ENCODE measurements around the gene SLC16A12. TPM values are rescaled to one million over a fixed set of nuclear protein-coding genes. Genes with fewer than 3 reads are reported as not detected.

The SLC16A12 gene
- total and polyA plus RNA-seq, 2 experiments from 2014 or later = 5.7 to 5.9 TPM

DNA sequence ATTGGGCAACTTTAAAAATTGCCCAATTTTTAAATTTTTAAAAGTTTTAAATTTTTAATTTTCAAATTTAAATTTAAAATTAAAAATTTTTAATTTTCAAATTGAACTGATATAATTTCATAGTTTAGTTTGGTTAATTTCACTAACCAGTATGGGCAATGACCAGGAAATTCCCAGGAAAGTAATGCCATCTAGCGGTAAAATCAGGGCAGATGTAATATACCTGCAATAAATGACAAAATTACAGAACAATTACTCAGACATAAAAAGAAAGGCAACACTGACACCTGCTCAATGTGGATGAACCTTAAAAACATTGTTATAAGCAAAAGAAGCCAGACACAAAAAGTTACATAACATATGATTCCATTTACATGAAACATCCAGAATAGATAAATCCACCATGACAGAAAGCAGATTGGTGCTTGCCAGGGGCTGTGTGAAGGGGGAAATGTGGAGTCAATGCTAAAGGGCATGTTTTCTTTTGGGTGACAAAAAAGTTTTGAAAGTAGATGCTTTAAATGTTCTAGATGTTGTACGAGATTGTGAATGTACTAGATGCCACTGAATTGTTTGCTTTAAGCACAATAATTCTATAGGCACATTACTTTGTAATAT, 28.6 kb upstream of the SLC16A12 start:
- 13% methylated on average over 2 of the region's 2 CpGs for WGBS (ENCODE audit: low lambda C conversion rate, missing lambda C conversion rate)
- Histone ChIP-seq H3K27me3 (no peaks in the 10 kb centered on the region), H3K4me2 (no peak overlapping the region), H2AFZ (no peak overlapping the region), H3K4me1 (ENCODE audit: insufficient read depth) (no peaks in the 10 kb centered on the region), H3K4me3 (no peak overlapping the region), H3K36me3 (replicated peaks; ENCODE audit: insufficient read depth, low read depth) (no peaks in the 10 kb centered on the region), H3K9me3 (ENCODE audit: low read depth) (no peaks in the 10 kb centered on the region), H3K79me2 (no peaks in the 10 kb centered on the region), H3K27ac (no peak overlapping the region), H4K20me1 (ENCODE audit: insufficient read depth, poor library complexity, severe bottlenecking) (no peaks in the 10 kb centered on the region), H3K9me2 (replicated peaks; ENCODE audit: insufficient read depth) (no peaks in the 10 kb centered on the region)
- TF ChIP-seq EZH2phosphoT487 (IDR thresholded peaks at IDR 0.05; ENCODE audit: low read depth, severe bottlenecking, unreplicated experiment) (no peak), CTCF (IDR thresholded peaks at IDR 0.05; ENCODE audit: poor library complexity) (peak; percentile 86)
- peak; percentile 57 for DNase-seq (ENCODE audit: low spot score)

DNA sequence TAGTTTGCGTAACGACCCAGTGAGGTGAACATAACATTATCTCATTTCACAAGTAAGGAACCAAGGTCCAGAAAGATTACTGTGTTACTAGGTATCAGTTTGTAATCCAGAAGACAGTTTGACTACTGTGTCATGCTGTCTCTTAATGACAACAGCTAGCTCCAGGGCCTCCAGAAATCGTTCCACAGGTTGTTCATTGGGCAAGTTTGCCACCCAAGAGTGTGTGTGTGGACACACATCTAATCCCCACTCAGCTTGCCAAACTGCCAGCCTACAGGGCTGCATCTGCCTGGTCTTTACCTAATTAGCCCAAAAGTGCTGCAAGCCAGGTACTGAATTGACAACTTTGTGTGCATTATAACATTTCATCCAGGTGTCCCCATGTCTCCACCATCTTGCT, 27.9 kb upstream of the SLC16A12 start:
- no peak for TF ChIP-seq CTCF (IDR thresholded peaks at IDR 0.05; ENCODE audit: poor library complexity)
- TF ChIP-seq EZH2 (IDR thresholded peaks at IDR 0.05; ENCODE audit: borderline replicate concordance) = no peak
- TF ChIP-seq EZH2phosphoT487 (IDR thresholded peaks at IDR 0.05; ENCODE audit: low read depth, severe bottlenecking, unreplicated experiment) = no peak
- Histone ChIP-seq H3K9me2 (replicated peaks; ENCODE audit: insufficient read depth) (no peaks in the 10 kb centered on the region), H3K4me1 (ENCODE audit: insufficient read depth) (no peaks in the 10 kb centered on the region), H3K4me2 (no peak overlapping the region), H2AFZ (no peak overlapping the region), H3K27ac (no peak overlapping the region), H3K4me3 (no peak overlapping the region), H3K79me2 (no peaks in the 10 kb centered on the region), H4K20me1 (ENCODE audit: insufficient read depth, poor library complexity, severe bottlenecking) (no peaks in the 10 kb centered on the region), H3K27me3 (no peaks in the 10 kb centered on the region), H3K9me3 (ENCODE audit: low read depth) (no peaks in the 10 kb centered on the region), H3K36me3 (replicated peaks; ENCODE audit: insufficient read depth, low read depth) (no peaks in the 10 kb centered on the region)
- 81% methylated on average over 3 of the region's 3 CpGs for WGBS (ENCODE audit: low lambda C conversion rate, missing lambda C conversion rate)
- DNase-seq (ENCODE audit: low spot score) = no peak

DNA sequence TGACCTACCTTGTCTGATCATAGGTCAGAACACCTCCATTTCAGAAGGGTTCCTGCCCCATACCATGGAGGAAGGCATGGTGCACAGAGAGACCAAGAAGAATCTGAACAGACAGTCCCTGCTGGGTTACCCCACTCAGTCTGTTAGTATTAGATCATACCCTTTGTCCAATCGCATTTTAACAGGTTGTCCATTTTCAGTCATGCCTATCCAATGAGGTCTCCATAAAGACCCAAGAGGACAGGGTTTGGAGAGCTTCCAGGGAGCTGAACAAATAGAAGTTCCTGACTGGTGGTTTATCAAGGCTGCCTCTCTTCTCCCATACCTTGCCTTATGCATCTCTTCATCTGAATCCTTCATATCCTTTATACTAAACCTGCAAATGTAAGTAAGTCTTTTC, 21.2 kb upstream of the SLC16A12 start:
- DNase-seq (ENCODE audit: low spot score) = no peak
- TF ChIP-seq CTCF (IDR thresholded peaks at IDR 0.05; ENCODE audit: poor library complexity) (no peak), EZH2phosphoT487 (IDR thresholded peaks at IDR 0.05; ENCODE audit: low read depth, severe bottlenecking, unreplicated experiment) (no peak), EZH2 (IDR thresholded peaks at IDR 0.05; ENCODE audit: borderline replicate concordance) (no peak)
- Histone ChIP-seq H3K27ac (peak overlapping the region; percentile 47), H3K9me3 (ENCODE audit: low read depth) (no peaks in the 10 kb centered on the region), H2AFZ (no peak overlapping the region), H3K4me1 (ENCODE audit: insufficient read depth) (peaks cover 11% of the 10 kb centered on the region), H4K20me1 (ENCODE audit: insufficient read depth, poor library complexity, severe bottlenecking) (no peaks in the 10 kb centered on the region), H3K36me3 (replicated peaks; ENCODE audit: insufficient read depth, low read depth) (no peaks in the 10 kb centered on the region), H3K4me3 (no peak overlapping the region), H3K9me2 (replicated peaks; ENCODE audit: insufficient read depth) (no peaks in the 10 kb centered on the region), H3K27me3 (no peaks in the 10 kb centered on the region), H3K79me2 (no peaks in the 10 kb centered on the region), H3K4me2 (no peak overlapping the region)
- WGBS (ENCODE audit: low lambda C conversion rate, missing lambda C conversion rate) = 92% methylated on average over 1 of the region's 1 CpG

Data from hepatocyte (in vitro differentiated cells).